Vagina (tissue), 2 donors: ENCODE measurements around the gene MRM2.

ENCODE experiments used
- POLR2A ChIP-seq, 2 donors: fragments of 450-650 bp; IDR thresholded peaks; one replicate each; pipeline ENCODE4 v1.6.1; 2017; ENCODE audit warnings: antibody characterized with exemption in 2 of 2, mild to moderate bottlenecking in 2 of 2, moderate library complexity in 2 of 2
- POLR2AphosphoS5 ChIP-seq, 2 donors: sonication (generic); formaldehyde crosslinking; IDR thresholded peaks; one replicate each; pipeline ENCODE4 v1.9.0; 2017; ENCODE audit warnings: antibody characterized with exemption in 2 of 2, mild to moderate bottlenecking in 2 of 2, low read depth in 1 of 2; ENCODE audit not compliant: insufficient read depth in 1 of 2
- TF ChIP-seq, protein P1 (sequence below), 3 experiments: fragments of 450-650 bp in 2 of 3; fragments of 200-600 bp in 1 of 3; sonication (generic) in 1 of 3; IDR thresholded peaks; one replicate each; pipeline ENCODE4 v1.5.1; 2017 to 2019; ENCODE audit warnings: antibody characterized with exemption in 3 of 3, mild to moderate bottlenecking in 2 of 3, moderate library complexity in 2 of 3

GRCh38 chr7:2290877-2291276 lies 48.9 kb upstream of the MRM2 start:
- TF ChIP-seq, protein P1, sequence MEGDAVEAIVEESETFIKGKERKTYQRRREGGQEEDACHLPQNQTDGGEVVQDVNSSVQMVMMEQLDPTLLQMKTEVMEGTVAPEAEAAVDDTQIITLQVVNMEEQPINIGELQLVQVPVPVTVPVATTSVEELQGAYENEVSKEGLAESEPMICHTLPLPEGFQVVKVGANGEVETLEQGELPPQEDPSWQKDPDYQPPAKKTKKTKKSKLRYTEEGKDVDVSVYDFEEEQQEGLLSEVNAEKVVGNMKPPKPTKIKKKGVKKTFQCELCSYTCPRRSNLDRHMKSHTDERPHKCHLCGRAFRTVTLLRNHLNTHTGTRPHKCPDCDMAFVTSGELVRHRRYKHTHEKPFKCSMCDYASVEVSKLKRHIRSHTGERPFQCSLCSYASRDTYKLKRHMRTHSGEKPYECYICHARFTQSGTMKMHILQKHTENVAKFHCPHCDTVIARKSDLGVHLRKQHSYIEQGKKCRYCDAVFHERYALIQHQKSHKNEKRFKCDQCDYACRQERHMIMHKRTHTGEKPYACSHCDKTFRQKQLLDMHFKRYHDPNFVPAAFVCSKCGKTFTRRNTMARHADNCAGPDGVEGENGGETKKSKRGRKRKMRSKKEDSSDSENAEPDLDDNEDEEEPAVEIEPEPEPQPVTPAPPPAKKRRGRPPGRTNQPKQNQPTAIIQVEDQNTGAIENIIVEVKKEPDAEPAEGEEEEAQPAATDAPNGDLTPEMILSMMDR (IDR thresholded peaks at IDR 0.05) = no peak
- TF ChIP-seq POLR2A (IDR thresholded peaks at IDR 0.05) (no peak), POLR2AphosphoS5 (IDR thresholded peaks at IDR 0.05; ENCODE audit: insufficient read depth in 1 of 2, low read depth in 1 of 2) (no peak)
